ENCODE measurements around the gene ART1. TPM values are rescaled to one million over a fixed set of nuclear protein-coding genes. Genes with fewer than 3 reads are reported as not detected.

The ART1 gene
- total and polyA plus RNA-seq, 2 of the 8 experiments (the other 6 are each of a cell fraction or from before 2014, with no cell fraction given) = not detected

DNA sequence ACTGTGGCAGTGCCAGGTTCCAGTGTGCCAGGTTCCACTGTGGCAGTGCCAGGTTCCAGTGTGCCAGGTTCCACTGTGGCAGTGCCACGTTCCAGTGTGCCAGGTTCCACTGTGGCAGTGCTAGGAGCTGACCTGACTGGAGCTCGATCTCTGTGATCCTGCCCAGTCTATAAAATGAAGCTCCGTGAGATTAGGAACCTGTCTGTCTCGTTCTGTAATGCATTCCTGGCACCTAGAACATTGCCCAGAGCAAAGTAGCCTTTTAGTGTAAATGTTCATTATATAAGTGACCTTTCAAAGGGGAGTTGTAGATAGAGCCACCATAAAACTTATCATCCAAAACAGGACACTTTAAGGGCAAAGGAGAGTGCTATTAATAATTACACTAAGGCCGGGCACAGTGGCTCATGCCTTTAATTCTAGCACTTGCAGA lies 39.1 kb upstream of the ART1 start:
- no peak overlapping the region for H2AFZ ChIP-seq (ENCODE audit: low read length)
- POLR2A ChIA-PET (ENCODE audit: partially characterized antibody) = no interaction called here
- no peak overlapping the region for H2AK5ac ChIP-seq (ENCODE audit: low read depth, low read length)
- no peak overlapping the region for H3K4me2 ChIP-seq (ENCODE audit: insufficient read depth in 1 of 2, low read depth in 2 of 2, low read length in 2 of 2)
- H3K36me3 ChIP-seq (ENCODE audit: control insufficient read depth in 2 of 4, insufficient read depth in 4 of 4, low read length in 3 of 4) = no peaks in the 10 kb centered on the region
- H3K4me1 ChIP-seq (replicated peaks in 1 of 4; ENCODE audit: control insufficient read depth in 3 of 4, insufficient read depth in 4 of 4, low read length in 3 of 4) = no peaks in the 10 kb centered on the region
- no peak overlapping the region for H2BK15ac ChIP-seq (ENCODE audit: low read length)
- H3K9ac ChIP-seq (replicated peaks in 1 of 4; ENCODE audit: extremely low read depth in 1 of 4, low read depth in 3 of 4, low read length in 3 of 4) = no peak overlapping the region
- no peak overlapping the region for H3K4me3 ChIP-seq (ENCODE audit: extremely low read depth in 1 of 4, insufficient read depth in 2 of 4, low read depth in 3 of 4, low read length in 4 of 4)
- H3K56ac ChIP-seq (replicated peaks; ENCODE audit: insufficient read length, low read depth, low read length) = no peak overlapping the region
- H2BK120ac ChIP-seq (replicated peaks; ENCODE audit: low read depth, low read length) = no peak overlapping the region
- FAIRE-seq = no peak
- H3K18ac ChIP-seq (ENCODE audit: extremely low read depth, low read length) = no peak overlapping the region
- H3K23ac ChIP-seq (ENCODE audit: insufficient read length) = no peak overlapping the region
- no peak overlapping the region for H4K91ac ChIP-seq (replicated peaks; ENCODE audit: insufficient read length, low read length)
- H3K27ac ChIP-seq (ENCODE audit: low read depth, low read length) = no peak overlapping the region
- no peak overlapping the region for H2BK20ac ChIP-seq (ENCODE audit: low read length)
- H3K9me3 ChIP-seq (ENCODE audit: insufficient read depth in 2 of 2, low read depth in 1 of 2, low read length in 1 of 2) = no peaks in the 10 kb centered on the region
- no peak overlapping the region for H2BK5ac ChIP-seq (ENCODE audit: low read depth, low read length)
- H4K8ac ChIP-seq (ENCODE audit: extremely low read depth, insufficient read depth, low read length) = no peak overlapping the region
- H3K14ac ChIP-seq (ENCODE audit: insufficient read length) = no peak overlapping the region
- H2BK12ac ChIP-seq (ENCODE audit: low read depth, low read length) = no peak overlapping the region
- no peak for DNase-seq (ENCODE audit: low read depth in 1 of 2, low spot score in 2 of 2)
- no peak overlapping the region for H3K4ac ChIP-seq (replicated peaks; ENCODE audit: insufficient read length, low read depth, low read length)
- H3K27me3 ChIP-seq (replicated peaks in 1 of 4; ENCODE audit: control insufficient read depth in 3 of 4, extremely low read depth in 1 of 4, insufficient read depth in 3 of 4, low read length in 3 of 4) = no peaks in the 10 kb centered on the region
- H3K79me1 ChIP-seq (ENCODE audit: low read depth, low read length) = no peaks in the 10 kb centered on the region
- H3K79me2 ChIP-seq (ENCODE audit: control insufficient read depth in 1 of 2, insufficient read depth in 2 of 2, low read length in 2 of 2) = no peaks in the 10 kb centered on the region
- CTCF ChIA-PET (ENCODE audit: partially characterized antibody) = no interaction called here
- no peaks in the 10 kb centered on the region for H3K23me2 ChIP-seq (ENCODE audit: low read depth, low read length)
- TF ChIP-seq KDM4A (IDR thresholded peaks at IDR 0.05; ENCODE audit: low read depth, low read length, severe bottlenecking) (no peak), RXRA (IDR thresholded peaks at IDR 0.05; ENCODE audit: insufficient read depth, low read depth, low read length) (no peak), CREB1 (IDR thresholded peaks at IDR 0.05) (no peak), TBP (IDR thresholded peaks at IDR 0.05; ENCODE audit: low read depth, low read length) (no peak), CTBP2 (IDR thresholded peaks at IDR 0.05; ENCODE audit: borderline replicate concordance, insufficient read depth, insufficient read length, low read length) (no peak), PHF8 (conservative IDR thresholded peaks at IDR 0.05; ENCODE audit: low read depth, low read length) (no peak), MAFK (IDR thresholded peaks at IDR 0.05; ENCODE audit: low read depth, low read length) (no peak), SIRT6 (IDR thresholded peaks at IDR 0.05; ENCODE audit: low read length) (no peak), CBX8 (IDR thresholded peaks at IDR 0.05; ENCODE audit: borderline replicate concordance, low read depth, low read length) (no peak), JUND (IDR thresholded peaks at IDR 0.05; ENCODE audit: low read length) (no peak), POU5F1 (IDR thresholded peaks at IDR 0.05; ENCODE audit: low read depth, low read length) (no peak), SIN3A (conservative IDR thresholded peaks at IDR 0.05 in 1 of 2, IDR thresholded peaks at IDR 0.05 in 1 of 2; ENCODE audit: low read depth in 1 of 2, low read length in 2 of 2) (no peak), SP2 (IDR thresholded peaks at IDR 0.05; ENCODE audit: low read length) (no peak), SUZ12 (IDR thresholded peaks at IDR 0.05; ENCODE audit: low read length) (no peak)
- TF ChIP-seq, protein P1, sequence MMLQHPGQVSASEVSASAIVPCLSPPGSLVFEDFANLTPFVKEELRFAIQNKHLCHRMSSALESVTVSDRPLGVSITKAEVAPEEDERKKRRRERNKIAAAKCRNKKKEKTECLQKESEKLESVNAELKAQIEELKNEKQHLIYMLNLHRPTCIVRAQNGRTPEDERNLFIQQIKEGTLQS (IDR thresholded peaks at IDR 0.05; ENCODE audit: insufficient read depth, low read depth, low read length) = no peak
- H4K5ac ChIP-seq (ENCODE audit: insufficient read length, low read depth, low read length) = no peak overlapping the region
- no peaks in the 10 kb centered on the region for H4K20me1 ChIP-seq (replicated peaks in 1 of 2; ENCODE audit: control insufficient read depth in 1 of 2, insufficient read depth in 2 of 2, low read length in 2 of 2)
- 85% methylated on average over 5 of the region's 5 CpGs; no CpG with 5 or more reads in 1 of the 2 experiments for WGBS, 2 experiments (ENCODE audit: extremely low coverage in 1 of 2, insufficient coverage in 1 of 2, insufficient read length in 1 of 2, insufficient replicate concordance in 2 of 2, low coverage in 1 of 2, low lambda C conversion rate in 2 of 2, missing lambda C conversion rate in 1 of 2)

Measured in H1 (cell line).